Neutrophil (primary cell): ENCODE data around the gene BCAS4.

ENCODE experiments used
- H3K27ac ChIP-seq: fragments of 200-600 bp; sonication (generic); 2 replicates; pipeline ENCODE4 v1.5.1; 2016; ENCODE audit warnings: mild to moderate bottlenecking, moderate library complexity
- H3K27me3 ChIP-seq: fragments of 200-600 bp; sonication (generic); 2 replicates; pipeline ENCODE4 v1.6.0; 2016; ENCODE audit warnings: mild to moderate bottlenecking
- H3K36me3 ChIP-seq: fragments of 200-600 bp; sonication (generic); 2 replicates; pipeline ENCODE4 v1.5.1; 2017
- H3K4me1 ChIP-seq, 2 experiments: fragments of 200-600 bp in 1 of 2; sonication (generic) in 1 of 2; 1 replicate in 1 of 2; 2 replicates in 1 of 2; pipeline versions ENCODE4 v1.5.1 to v1.6.1; 2013 to 2016; ENCODE audit warnings: low read depth in 1 of 2, low read length in 1 of 2, mild to moderate bottlenecking in 1 of 2, moderate library complexity in 1 of 2; ENCODE audit not compliant: control insufficient read depth in 1 of 2, insufficient read depth in 1 of 2
- H3K4me3 ChIP-seq, 2 experiments: fragments of 200-600 bp in 1 of 2; sonication (generic) in 1 of 2; 1 replicate in 1 of 2; 2 replicates in 1 of 2; pipeline ENCODE4 v1.5.1; 2013 to 2016; ENCODE audit warnings: low read depth in 1 of 2, low read length in 1 of 2, mild to moderate bottlenecking in 1 of 2, moderate library complexity in 1 of 2
- H3K9me3 ChIP-seq: fragments of 200-600 bp; sonication (generic); 2 replicates; pipeline ENCODE4 v1.5.1; 2016
- TF ChIP-seq, protein P1 (sequence below): fragments of 200-600 bp; sonication (generic); IDR thresholded peaks from 2 replicates; pipeline ENCODE4 v1.5.1; 2016; ENCODE audit warnings: antibody characterized with exemption

Gene BCAS4

DNA sequence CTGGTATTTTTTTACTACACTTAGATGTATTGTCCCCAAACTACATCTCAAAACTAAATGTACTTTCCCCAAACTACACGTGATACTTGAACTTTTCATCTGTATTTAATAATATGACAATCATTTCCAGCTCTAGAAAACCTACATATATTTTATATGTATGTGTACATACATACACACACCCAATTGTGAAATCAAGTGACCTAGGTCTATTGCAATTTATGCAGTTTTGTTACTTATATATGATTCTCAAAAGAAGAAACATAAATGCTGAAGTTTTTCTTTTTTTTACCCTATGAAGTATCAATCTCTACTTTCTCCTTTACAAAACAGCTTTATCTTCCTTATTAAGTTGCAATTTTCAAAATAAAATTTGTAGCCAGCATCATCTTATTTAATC, 131.7 kb downstream of the BCAS4 start:
- Histone ChIP-seq H3K9me3 (no peaks in the 10 kb centered on the region), H3K27me3 (no peaks in the 10 kb centered on the region), H3K27ac (no peak overlapping the region), H3K4me3 (no peak overlapping the region), H3K4me1 (peaks cover 25 to 46% of the 10 kb centered on the region in 2 experiments), H3K36me3 (no peaks in the 10 kb centered on the region)
- TF ChIP-seq, protein P1, sequence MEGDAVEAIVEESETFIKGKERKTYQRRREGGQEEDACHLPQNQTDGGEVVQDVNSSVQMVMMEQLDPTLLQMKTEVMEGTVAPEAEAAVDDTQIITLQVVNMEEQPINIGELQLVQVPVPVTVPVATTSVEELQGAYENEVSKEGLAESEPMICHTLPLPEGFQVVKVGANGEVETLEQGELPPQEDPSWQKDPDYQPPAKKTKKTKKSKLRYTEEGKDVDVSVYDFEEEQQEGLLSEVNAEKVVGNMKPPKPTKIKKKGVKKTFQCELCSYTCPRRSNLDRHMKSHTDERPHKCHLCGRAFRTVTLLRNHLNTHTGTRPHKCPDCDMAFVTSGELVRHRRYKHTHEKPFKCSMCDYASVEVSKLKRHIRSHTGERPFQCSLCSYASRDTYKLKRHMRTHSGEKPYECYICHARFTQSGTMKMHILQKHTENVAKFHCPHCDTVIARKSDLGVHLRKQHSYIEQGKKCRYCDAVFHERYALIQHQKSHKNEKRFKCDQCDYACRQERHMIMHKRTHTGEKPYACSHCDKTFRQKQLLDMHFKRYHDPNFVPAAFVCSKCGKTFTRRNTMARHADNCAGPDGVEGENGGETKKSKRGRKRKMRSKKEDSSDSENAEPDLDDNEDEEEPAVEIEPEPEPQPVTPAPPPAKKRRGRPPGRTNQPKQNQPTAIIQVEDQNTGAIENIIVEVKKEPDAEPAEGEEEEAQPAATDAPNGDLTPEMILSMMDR = no peak
